ENCODE data around the gene RANBP9.

RANBP9 gene

DNA sequence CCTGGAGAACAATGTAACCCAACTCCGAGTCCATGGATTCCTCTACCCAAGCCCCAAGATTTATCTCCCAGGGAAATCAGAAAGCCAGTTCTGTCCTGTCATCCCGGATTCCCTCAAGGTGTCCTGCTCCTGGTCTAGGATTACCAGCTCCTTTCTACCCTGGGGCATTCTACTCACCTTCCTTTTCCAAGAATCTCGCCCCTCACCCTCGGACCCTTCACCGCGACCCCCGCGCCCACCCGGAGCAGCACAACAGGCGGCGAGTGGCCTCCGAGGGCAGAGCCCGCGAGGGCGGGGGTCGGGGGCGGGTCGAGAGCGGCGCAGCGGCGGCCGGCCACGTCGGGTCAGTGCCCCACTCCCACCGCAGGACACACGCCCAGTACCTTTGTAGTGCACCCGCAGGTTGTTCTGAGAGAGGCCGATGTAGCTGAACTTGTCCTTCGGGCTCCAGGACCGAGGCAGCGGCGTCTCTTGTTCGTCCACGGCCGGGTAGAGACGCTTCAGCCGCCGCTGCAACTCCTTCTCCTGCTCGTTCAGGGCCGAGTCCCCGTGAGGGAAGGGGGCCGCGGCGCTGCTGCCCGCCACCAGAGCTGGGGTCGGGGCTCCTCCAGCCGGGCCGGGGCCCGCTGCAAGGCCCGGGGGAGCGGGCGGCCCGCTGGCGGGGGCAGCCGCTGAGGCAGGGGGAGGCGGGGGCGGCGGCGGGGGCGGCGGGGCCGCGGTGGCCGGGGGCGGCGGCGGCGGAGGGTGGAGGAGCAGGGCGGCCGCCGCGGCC, 897 bp downstream of the RANBP9 start:
- DNase-seq = peak; percentile 33

DNA sequence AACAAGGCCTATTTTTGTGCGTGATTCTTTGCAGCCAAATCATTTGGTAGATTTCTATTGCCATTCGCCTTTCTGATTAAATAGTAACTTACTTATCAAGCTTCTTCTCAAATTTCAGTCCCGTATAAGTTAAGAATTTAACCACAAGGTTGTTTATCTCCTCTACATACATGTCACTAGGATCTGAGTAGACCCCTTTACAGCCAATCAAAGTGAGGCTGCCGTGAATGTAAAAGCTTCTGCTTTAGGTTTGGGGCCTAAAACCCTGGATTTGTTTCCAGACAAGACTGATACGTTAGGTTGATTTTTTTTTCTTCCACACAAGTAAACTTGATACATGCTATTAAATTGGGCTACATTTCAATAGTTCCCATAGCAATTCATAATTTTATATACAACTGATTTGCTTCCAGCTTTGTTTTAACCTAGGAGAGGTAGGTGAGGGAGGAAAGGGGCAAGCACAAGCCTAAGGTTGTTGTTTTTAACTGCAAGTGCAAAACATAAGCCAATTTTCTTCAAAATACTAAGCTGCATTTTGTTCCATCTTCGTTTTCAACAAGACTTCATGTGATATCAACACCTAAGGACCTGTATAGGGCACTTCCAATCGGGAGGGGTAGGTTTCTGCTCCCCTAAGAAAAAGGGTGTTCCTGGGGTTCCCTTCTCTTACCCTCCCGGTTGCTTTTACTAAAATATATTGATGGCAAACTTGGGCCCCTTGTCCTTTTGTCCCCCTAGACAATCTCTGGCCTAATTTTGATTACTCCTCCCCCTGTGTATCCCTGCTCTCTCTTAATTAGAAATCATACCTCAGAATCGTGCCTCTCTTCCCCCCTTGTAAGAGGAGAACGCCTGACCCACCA, 1.7 kb downstream of the RANBP9 start:
- DNase-seq = peak; percentile 54

- peak; percentile 43 for DNase-seq
Measured at GRCh38 chr6:13708736-13709135, 2.9 kb downstream of the RANBP9 start.

GRCh38 chr6:13703496-13703895, 8.1 kb downstream of the RANBP9 start:
- DNase-seq = no peak

DNA sequence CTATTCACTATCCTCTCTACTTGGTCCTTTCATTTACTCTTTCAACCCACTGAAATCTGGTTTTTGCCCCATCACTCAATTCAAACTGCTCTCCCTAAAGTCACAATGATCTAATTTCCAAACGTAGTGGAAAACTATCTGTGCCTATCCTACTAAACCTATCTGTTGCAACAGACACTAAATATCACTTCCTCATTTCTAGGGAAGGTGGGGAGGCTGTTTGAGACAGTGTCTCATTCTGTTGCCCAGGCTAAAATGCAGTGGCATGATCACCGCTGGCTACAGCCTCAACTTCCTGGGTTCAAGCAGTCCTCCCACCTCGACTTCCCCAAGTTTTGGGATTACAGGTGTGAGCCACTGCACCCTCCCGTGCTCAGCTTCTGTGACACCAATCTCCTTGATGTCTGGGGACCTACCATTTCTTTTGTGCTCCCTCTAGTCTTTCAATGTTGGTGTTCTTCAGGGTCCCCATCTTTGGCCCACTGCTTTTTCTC, 8.8 kb downstream of the RANBP9 start:
- DNase-seq = no peak

- DNase-seq = no peak
Measured at GRCh38 chr6:13700232-13700631, 11.4 kb downstream of the RANBP9 start.

- DNase-seq = no peak
Measured at GRCh38 chr6:13698715-13699114, 12.9 kb downstream of the RANBP9 start.

DNA sequence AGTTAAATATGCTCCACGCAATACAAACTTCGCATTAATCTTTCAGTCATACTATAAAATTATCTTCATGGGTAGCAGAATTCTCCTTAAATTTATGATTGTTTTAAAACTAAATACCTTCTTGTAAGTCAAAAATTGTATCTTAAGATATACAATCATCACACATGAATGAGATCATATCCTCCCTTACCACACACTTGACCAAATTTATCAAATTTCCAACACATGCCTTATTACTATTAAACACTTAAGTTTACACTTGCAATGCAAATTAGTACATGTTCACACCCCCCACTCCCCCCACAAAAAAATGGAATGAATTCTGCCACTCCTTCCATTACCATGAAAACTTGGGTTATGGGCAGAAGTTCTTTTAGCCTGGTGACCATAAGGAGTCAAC, 13.8 kb downstream of the RANBP9 start:
- no peak for DNase-seq

- DNase-seq = no peak
Measured at GRCh38 chr6:13696226-13696625, 15.4 kb downstream of the RANBP9 start.

DNA sequence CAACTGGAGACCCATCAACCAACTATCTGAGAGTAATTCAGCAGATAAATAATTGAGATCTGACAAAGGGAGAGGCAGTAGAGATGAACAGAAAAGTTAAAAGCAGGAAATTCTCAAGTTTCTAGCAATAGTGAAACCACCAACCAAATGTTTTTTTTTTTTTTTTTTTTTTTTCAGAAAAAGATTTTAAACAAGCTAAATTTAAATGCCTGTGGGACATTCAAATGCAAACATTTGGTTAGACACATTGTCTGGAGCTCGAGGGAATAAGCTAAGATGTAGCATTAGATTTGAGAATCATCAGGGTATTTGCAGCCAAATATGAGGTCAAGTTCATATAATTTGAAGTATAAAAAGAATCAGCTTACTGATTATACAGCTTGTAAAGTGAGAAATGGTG, 16.4 kb downstream of the RANBP9 start:
- no peak for DNase-seq

DNA sequence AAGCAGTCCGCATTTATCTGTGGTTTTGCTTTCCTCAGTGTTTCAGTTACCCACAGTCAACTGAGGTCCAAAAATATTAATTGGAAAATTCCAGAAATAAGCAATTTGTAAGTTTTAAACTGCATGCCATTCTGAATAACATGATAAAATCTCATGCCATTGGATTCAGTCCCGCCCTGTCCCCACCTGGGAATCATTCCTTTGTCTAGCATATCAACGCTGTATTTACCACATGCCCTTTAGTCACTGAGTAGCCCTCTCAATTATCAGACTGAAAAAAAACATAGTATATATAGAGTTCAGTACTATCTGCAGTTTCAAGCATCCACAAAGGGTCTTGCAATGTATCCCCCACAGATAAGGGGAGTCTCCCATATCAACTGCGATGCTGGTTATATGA, 17.1 kb downstream of the RANBP9 start:
- no peak for DNase-seq

- no peak for DNase-seq
Measured at GRCh38 chr6:13689511-13690256, 22.0 kb downstream of the RANBP9 start.

GRCh38 chr6:13688692-13689196, 22.9 kb downstream of the RANBP9 start:
- no peak for DNase-seq

DNA sequence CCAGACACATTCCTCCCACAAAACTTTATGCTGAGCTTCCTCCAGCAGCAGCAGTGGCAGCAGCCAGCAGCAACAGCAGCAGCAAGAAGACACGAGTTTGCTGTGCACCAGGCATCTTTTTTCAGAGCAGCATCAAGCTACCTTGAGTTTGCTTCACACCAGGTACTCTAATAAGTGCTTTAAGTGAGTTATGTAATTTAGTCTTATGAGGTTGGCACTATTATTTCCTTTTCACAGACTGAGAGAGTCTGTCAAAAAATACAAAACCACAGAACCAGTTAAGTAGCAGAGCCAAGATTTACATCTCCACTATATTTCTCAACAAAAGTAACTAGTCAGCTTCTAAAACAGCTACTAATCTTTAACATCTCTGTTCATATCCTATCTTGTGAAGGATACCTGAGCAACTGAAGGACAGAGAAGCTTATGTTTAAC, 23.7 kb downstream of the RANBP9 start:
- peak; percentile 51 for DNase-seq

DNA sequence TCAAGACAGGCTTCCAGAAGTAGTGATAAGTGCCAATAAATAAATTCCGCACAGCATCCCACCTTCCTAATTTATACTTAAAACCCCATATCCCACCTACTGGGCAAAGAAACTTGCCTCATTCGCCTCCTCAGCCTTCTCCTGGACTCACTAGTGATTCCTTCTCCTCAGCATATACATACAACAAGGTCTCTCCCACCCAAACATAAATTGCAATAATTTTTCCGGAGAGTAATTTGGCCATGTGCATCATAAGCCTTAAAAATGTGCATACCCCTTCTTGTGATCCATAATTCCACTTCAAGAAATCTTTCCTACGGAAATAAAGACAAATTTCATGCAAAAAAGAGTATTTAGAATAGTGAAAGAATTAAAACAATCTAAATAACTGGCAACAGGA, 26.8 kb downstream of the RANBP9 start:
- no peak for DNase-seq

- no peak for DNase-seq
Measured at GRCh38 chr6:13683038-13683437, 28.6 kb downstream of the RANBP9 start.

DNA sequence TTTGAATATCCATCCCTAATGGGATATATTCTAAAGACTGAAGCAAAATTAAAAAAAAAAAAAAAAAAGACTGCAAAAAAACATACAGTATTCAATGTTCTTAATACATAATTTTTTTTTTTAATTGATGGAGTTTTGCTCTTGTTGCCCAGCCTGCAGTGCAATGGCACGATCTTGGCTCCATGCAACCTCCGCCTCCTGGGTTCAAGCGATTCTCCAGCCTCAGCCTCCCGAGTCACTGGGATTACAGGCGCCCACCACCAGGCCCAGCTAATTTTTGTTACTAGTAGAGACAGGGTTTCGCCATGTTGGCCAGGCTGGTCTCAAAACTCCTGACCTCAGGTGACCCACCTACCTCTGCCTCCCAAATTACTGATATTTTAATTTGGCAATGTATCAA, 29.3 kb downstream of the RANBP9 start:
- no peak for DNase-seq

GRCh38 chr6:13681305-13682061, 30.2 kb downstream of the RANBP9 start:
- DNase-seq = peak; percentile 61

GRCh38 chr6:13680448-13680968, 31.1 kb downstream of the RANBP9 start:
- no peak for DNase-seq

- no peak for DNase-seq
Measured at GRCh38 chr6:13679996-13680395, 31.6 kb downstream of the RANBP9 start.

DNA sequence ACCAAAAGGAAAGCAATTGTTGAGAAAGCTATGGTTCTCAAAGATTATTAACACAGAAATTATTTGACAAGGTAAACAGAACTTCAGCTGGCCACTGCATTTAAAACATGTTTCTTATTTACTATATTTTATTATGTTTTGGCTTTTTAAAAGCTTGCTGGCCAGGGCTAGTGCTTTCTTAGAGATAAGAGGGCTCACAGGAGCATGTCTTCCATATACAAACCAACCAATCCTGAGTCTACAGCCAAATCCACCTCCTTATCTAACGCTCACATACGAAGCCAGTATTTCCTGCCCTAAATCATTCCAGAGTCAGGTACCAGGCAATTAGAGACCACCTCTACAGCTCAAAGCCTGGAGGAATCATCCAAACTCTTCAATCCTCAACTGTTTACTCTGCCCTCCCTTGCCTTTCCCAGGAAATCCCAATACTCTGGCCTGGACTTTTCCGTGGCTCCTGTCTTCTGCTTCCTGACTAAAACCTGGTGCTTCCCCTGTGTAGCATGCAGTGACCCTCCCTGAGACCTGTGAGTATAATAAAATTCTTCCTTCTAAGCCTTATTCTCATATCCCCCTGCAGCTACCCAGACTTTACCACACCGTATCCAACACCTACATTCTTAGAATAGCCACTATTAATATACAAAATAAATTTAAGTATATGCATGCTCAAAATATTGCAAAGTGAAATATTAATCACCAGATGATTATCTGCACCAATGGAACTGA, 33.2 kb downstream of the RANBP9 start:
- DNase-seq = no peak

Data from CD4-positive, alpha-beta T cell treated with Interleukin-12 subunit alpha and Interleukin-12 subunit beta, for 1 hour (primary cell).